Fibroblast of mammary gland (primary cell): ENCODE results near the gene GPR42.
"Not testable (repeated sequence)": the region's sequence is repeated elsewhere in the genome, so short reads cannot be mapped to it uniquely, and the experiment has no call there.

Source experiments
- DNase-seq: peaks from one replicate; pipeline ENCODE4 v3.0.0-alpha.2; 2010; ENCODE audit warnings: low read depth
- H3K4me3 ChIP-seq: 2 replicates; pipeline ENCODE4 v1.5.1; 2011; ENCODE audit warnings: low read depth, mild to moderate bottlenecking, low read length, moderate library complexity; ENCODE audit not compliant: control insufficient read depth
- TF ChIP-seq, protein P1 (sequence below): conservative IDR thresholded peaks from 2 replicates; pipeline ENCODE4 v1.5.1; 2011; ENCODE audit warnings: low read depth, low read length, inconsistent platforms; ENCODE audit not compliant: control insufficient read depth, insufficient read depth

Gene GPR42

DNA sequence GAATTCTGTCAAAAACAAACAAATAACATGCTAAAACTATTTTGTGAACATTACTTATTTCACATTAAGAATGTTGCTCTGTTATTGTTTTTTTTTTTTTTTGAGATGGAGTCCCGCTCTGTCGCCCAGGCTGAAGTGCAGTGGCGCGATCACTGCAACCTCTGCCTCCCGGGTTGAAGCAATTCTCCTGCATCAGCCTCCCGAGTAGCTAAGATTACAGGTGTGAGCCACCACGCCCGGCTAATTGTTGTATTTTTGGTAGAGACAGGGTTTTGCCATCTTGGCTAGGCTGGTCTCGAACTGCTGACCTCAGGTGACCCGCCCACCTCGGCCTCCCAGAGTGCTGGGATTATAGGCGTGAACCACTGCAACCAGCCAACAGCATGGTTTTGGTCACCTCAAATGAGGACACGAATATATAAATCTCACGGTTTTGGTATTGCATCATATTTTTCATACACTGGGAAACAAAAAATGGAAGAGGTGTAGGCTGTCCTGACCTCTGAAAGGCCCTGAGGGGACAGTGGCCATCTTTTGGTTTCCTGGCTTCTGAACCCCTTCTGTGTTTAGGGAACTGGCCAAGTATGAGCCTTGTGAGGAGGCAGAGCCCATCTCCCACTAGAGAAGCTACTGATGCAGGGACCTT is 25.5 kb downstream of the GPR42 start:
- TF ChIP-seq, protein P1, sequence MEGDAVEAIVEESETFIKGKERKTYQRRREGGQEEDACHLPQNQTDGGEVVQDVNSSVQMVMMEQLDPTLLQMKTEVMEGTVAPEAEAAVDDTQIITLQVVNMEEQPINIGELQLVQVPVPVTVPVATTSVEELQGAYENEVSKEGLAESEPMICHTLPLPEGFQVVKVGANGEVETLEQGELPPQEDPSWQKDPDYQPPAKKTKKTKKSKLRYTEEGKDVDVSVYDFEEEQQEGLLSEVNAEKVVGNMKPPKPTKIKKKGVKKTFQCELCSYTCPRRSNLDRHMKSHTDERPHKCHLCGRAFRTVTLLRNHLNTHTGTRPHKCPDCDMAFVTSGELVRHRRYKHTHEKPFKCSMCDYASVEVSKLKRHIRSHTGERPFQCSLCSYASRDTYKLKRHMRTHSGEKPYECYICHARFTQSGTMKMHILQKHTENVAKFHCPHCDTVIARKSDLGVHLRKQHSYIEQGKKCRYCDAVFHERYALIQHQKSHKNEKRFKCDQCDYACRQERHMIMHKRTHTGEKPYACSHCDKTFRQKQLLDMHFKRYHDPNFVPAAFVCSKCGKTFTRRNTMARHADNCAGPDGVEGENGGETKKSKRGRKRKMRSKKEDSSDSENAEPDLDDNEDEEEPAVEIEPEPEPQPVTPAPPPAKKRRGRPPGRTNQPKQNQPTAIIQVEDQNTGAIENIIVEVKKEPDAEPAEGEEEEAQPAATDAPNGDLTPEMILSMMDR: no peak
- no peak overlapping the region for H3K4me3 ChIP-seq
- DNase-seq: no peak

DNA sequence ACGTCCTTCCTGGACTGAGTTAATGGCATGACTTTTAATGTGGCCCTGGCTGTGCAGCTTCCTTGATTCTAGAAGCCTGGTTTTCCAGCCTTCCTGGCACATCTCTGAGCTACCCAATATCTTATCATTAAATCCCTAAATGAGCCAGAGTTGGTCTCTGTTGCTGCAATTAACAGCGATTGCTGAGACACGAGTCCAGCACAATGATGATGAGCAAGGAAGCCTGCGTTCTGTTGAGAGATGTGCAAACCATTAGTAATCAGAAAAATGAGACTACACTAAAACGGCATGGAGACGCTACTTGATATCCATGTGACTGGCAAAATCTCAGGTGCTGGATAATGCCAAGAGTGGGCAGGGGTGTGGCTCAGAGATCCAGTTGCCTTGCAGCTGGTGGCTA is 26.2 kb downstream of the GPR42 start:
- TF ChIP-seq, protein P1: no peak
- DNase-seq: no peak
- H3K4me3 ChIP-seq: no peak overlapping the region

DNA sequence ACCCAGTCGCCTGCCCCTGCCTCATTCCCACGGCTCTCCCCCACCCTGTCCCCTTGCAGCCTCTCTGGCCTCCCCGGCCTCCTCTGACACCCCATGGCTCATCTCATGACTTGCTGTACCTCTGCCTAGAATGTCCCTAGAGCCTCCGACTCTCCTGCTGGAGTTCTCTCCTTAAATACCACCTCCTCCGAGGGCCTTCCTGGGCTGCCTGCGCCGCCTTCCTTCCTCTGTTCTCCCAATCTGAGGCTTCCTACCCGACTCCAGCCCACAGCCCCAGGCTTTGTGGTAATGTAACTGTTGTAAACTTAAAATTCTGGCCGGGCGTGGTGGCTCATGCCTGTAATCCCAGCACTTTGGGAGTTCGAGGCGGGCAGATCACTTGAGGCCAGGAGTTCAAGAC is 27.7 kb downstream of the GPR42 start:
- no peak overlapping the region for H3K4me3 ChIP-seq
- TF ChIP-seq, protein P1: no peak

GRCh38 chr19:35399231-35399630 is 28.4 kb downstream of the GPR42 start:
- TF ChIP-seq, protein P1: no peak
- DNase-seq: no peak
- H3K4me3 ChIP-seq: no peak overlapping the region

More for the DNA sequence above, 27.7 kb downstream of the GPR42 start:
- DNase-seq: no peak

DNA sequence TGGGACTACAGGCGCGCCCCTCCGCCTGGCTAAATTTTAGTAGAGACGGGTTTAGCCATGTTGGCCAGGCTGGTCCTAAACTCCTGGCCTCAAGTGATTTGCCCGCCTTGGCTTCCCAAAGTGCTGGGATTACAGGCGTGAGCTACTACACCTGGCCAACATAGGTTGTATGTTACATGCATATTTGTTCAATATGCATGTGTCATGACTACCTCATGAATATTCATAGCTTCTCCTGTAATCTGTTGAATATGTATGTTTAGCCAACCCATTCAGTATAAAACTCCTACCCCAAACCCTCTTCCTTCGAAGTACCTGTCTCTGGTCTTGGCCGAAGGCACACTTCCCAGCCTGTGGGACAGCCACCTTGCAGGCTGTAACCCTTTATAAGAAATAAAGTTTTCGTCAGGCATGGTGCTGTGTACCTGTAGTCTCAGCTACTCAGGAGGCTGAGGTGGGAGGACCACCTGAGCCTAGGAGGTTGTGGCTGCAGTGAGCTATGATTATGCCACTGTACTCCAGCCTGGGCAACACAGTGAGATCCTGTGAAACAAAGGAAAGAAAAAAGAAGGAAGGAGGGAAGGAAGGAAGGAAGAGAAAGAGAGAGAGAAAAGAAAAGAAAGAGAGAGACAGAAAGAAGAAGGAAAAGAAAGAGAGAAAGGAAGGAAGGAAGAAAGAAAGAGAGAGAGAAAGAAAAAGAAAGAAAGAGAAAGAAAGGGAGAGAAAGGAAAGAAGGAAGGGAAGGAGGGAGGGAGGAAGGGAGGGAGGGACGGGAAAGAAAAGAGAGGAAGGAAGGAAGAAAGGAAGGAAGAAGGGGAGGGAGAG is 29.3 kb downstream of the GPR42 start:
- TF ChIP-seq, protein P1: no peak
- no peak overlapping the region for H3K4me3 ChIP-seq
- no peak for DNase-seq

DNA sequence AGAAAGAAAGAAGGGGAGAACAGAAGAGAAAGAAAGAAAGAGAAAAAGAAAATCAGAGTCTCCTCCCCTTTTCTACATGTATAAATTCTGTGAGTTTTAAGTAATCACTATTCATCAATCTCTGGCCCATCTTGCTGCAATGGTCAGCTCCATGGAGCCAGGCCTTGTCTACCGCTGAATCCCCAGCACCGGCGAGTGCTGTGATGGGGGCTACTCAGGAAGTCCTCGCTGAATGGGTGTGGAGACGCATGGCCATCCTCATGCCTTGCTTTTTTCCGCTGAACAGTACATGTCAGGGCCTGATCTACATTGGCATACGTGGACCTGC is 29.9 kb downstream of the GPR42 start:
- H3K4me3 ChIP-seq: no peak overlapping the region
- DNase-seq: no peak
- TF ChIP-seq, protein P1: no peak

GRCh38 chr19:35401416-35401815 is 30.5 kb downstream of the GPR42 start:
- H3K4me3 ChIP-seq, DNase-seq: not testable (repeated sequence)
